Measurements from ENCODE around the gene FZR1.

DNA sequence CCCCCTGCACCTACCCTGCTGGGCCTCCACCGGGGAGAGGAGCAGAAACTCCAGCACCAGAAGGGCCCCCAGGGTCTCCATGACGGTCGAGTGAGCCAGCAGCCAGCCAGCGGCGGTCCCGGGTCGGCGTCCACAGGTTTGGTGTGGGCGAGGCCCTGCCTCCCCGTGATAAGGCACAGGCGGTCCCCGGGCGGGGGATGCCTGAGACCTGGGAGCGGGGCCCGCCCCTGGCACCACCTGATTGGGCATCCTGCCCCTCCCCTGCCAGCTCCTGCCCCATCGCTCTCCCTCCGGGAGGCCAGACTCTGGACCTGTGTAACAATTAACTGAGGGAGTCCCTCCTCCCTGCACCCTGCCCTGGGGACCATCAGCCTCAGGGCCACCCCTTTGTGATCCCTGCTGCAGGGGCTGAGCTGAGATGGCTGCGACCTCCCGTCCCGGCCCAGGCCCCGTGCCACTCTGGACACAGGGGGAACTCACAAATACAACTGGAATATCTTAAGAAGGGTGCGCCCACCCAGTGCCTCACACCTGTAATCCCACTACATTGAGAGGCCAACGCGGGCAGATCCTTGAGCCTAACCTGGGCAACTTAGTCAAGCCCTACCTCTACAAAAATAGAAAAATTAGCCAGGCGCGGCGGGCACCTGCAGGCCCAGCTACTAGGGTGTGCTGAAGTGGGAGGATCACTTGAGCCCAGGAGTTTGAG lies 25.6 kb upstream of the FZR1 start, which contains the start of gene SMIM24:
- TF ChIP-seq POLR2AphosphoS5 (IDR thresholded peaks at IDR 0.05; ENCODE audit: borderline replicate concordance, low read depth, low read length) (no peak), EZH2 (IDR thresholded peaks at IDR 0.05) (no peak), FOXP2 (optimal IDR thresholded peaks at IDR 0.05; ENCODE audit: control extremely low read depth, extremely low read length, insufficient read depth) (no peak)
